GOT3 (cell line): ENCODE data around the gene DNAI1.

Experiments used
- DNase-seq: peaks from one replicate; lab custom pipeline; 2025; ENCODE audit warnings: mixed read lengths; lab: John Stamatoyannopoulos, UW

The DNAI1 gene

DNA sequence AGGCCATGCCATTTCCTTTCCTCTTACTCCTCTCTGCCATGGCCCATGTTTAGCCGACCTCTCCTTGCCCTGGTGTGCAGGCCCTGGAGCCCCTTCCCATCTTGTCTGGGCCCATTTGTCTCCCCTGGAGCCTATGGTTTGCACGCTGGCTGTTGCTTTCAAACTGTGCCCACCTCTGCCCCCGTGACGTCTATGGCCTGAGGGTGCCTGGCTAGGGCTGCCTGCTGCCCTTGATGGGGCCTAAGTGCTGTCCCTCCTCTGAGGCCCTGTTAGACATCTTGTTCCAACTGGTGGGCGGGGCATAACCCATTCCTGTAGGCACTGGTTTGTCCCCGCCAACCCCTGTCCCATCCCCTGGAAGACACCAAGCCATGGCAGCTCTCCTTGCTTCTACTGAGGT lies 86.9 kb downstream of the DNAI1 start:
- DNase-seq = no peak

DNA sequence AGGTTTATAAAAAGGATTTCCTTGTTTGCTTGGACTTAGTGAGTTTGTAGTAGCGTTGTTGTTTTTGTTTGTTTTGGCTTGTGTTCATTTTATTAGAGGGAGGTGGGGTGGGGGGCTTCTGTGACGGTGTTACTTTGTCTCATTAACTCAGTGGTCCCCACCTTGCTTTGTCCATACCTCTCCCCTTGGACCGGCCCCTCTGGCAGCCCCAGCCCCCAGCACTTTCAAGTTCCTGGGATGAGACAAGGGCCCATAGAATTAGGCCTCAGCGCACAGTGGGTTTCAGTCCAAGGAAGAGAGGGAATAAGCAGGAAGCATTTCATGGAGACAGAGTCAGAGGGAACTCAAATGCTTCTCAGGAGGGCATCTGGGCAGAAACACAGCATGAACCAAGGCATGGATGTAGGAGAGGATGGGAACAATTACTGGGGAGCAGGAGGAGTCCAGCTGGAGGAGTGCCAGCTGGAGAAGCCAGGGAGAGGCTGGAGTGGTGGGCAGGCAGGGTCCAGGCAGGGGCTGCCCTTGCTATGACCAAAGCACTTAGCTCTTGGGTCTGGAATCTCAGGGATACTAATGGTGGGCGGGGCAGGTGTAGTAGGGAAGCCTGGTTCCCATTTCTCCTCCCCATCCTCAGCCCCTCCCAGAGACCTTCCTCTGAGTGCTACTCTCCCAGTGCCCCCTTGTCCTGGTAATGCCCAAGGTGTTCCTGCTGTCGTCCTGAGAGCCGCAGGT lies 87.7 kb downstream of the DNAI1 start:
- DNase-seq = no peak

DNA sequence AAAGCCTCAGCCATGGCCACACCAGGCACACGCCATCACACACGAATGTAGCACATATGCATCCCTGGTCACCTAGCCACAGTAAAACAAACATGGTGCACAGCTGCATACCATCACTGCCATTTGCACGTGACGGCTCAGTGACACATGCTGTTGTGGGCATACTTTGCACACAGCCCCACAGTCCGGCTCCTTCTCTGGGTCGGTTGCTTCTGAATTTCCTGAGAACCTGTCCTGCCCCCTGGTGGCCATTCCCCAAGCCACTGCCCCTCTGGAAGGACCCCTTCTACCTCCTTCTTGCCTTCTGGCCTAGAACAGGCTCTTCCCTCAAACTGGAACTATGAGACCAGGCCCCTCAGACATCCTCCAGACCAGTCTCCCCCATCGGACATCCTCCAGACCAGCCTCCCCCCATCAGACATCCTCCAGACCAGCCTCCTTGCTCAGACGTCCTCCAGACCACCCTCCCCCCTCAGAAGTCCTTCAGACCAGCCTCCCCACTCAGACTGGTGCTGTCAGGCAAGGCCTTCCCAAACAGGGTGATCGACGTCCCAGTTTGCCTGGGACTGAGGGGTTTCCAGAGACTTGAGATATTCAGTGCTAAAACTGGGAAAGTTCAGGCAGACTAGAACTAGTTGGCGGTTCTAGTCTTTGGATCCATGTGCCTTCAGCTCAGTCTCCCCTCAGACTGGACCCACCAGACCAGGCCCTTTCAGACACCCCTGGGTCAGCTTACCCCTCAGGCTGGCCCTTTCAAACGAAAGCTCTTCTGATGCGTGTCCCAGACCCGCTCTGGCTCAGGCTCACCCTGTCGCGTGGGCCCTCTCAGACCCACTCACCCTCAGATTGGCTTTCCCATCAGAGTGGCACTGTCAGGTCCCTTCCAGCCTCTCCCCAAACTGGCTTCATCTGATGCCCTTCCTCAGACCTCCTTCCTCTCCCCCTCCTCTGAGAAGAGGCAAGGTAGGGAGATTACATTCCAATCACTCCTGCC lies 88.5 kb downstream of the DNAI1 start:
- DNase-seq = no peak

DNA sequence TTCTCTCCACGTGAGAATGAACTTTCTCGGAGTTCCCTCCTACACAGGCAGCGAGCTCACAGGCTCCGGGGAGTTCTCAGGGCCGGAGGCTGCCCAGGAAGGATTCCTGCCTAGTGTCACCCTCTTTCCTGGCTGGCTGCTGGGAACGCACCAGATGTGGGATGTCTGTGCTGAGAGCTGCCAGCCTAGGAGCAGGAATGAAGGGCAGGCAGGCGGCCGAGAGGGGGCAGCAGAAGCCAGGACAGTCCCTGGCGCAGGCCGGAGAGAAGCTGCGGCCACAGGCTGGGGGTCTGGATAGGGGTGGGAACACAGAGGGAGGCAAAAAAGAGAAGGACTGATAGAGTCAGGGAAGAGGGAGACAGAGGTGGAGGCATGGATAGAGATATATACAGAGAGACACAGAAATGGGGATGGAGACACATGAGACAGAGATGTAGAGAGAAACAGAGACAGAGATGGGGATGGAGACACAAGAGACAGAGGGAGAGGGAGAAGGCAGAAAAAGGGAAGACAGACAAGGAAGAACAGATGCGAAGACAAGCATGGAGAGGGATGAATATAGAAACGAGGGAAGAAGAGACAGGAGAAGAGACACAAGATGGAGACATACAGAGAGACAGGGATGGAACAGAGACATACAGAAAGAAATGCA lies 89.5 kb downstream of the DNAI1 start:
- DNase-seq = no peak

DNA sequence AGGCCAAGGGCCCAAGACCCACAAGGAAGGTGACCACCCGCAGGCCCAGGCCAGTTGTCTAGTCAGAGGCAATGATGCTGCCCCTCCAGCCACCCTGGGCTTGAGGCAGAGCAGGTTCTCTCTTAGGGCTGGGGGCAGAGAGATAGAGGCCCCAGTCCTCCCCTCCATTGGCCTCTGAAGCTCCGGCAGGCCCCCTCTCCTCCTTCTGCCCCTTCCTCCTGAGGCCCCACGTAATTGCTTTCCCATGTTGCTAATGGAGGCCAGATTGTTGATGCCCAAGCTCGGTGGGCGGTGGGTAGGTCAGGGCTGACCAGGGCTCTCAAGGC lies 90.8 kb downstream of the DNAI1 start:
- no peak for DNase-seq

DNA sequence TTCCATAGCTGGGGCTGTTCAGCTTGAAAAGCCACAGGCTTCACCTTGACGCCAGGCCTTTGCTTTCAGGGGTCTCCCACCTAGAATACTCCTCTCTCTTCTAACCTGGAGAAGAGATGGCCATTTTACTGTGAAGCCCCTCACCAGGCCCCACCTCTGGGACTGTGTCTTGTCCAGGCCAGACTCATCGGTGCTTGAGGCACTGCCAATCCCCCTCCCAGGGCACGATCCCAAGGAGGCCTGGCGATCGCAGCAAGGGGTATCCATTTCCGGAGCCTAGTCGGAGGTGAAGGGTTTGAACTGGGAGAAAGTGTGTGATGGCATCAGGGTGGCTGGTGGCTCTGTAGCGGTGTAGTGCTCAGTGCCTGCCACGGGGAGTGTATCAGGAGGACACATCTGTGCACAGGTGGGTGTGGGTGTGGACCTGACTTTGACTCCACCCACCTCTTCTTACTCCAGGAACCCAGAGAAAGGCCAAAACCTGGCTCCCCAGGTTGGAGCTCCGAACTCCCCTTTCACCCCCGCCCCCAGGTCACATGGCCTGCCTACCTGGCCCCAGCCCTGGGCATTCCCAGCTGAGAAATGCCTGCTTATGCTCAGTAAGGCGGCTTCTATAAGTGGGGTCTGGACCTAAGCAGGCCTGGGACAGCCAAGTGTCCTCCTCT lies 91.5 kb downstream of the DNAI1 start:
- DNase-seq = no peak

DNA sequence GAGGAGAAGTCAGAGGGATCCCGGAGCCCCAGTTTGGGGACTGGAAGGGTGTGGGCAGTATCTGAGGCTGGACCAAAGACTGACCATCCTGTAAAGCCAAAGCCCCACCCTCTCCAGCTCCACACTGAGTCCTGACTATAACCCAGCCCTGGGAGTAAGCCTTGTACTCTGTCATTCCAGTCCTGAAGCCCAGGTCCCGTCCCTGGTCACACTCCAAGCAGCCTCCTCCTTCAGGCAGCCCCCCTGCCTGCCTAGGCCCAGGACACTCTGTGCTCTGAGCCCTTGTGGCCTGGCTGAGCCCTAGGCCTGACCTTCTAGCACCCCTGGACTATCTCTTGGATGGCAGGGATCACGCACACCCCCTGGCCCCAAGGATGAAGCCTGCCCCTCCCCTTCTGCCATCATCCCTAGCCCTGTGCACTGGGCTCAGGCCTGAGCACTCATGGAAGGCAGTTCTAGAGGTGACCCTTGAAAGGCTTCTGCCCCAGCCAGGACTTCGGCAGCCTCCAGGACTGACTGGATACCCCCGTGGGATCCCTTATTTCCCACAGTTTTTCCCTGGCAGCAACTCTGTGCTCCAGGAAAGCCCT lies 92.2 kb downstream of the DNAI1 start:
- DNase-seq = no peak

DNA sequence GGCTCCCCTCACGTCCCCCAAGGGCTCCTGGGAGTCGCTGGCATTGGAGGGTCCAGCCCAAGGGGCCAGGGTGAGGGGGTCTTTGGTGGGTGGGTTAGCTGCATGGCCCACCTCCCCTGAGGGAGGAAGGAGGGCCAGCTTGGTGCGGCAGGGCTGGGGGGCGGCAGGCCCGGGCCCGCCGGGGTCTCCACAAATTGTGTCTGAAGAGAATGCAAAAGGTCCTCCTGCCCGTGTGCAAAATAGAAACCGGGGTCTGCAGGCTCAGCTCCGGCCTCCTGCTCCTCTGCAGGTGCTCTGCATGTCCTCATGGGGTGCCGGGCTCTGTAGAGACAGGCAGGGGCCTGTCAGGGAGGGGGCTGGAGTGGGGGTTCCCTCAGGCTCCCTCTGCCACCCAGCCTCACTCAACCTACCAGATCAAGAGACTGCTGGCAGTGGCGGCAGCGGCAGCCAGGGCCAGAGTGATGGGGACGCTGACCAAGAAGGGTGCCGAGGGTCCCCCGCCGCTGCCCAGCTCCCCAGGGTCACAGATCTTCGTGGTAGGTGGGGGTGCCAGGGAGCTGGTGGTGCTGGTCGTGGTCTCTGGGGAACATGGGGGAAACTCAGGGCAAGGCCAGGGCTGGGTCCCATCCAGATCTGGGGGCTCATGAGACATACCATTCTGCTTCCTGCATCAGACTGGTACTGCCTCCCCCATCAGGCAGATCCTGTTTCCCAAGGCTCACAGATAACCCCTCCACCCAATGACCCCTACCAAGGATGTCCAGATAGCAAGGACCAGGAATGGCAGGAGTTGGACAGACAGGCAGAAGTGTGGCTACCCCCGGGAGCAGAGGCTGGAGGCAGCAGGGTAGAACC lies 93.4 kb downstream of the DNAI1 start:
- no peak for DNase-seq

DNA sequence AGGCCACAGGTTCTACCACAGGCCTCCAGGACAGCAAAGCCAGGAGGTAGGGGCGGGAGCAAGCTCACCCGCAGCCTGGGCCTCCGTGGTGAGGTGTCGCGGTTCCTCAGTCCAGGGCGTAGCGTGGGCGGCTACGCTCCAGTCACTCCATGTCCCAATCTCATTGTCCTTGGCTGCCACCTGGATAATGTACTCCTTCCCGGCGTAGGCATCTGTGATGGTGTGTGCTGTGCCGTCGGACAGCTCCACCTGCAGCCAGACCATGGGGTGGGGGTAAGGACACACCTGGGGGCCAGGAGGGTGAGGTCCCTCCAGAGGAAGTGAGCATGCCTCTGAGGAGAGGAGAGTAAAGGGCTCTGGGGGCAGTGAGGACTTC lies 94.0 kb downstream of the DNAI1 start:
- DNase-seq = no peak

DNA sequence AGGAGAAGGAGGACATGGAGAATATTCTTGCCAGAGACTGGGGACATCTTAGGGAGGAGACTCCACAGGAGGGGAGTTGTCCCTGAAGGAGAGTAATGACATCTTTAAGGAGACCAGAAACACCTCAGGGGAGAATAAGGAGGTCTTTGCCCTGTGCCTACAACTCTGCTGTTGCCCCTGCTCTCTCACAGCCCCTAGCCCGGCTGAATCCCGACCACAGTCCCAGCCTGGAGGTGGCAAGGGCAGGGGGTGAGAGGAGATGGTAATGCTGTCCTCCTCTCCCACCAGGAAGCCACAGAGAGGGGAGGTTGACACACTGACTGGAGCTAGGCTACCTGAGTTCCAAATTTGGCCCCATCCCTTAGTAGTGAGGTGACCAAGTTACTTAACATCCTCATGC lies 94.4 kb downstream of the DNAI1 start:
- no peak for DNase-seq

DNA sequence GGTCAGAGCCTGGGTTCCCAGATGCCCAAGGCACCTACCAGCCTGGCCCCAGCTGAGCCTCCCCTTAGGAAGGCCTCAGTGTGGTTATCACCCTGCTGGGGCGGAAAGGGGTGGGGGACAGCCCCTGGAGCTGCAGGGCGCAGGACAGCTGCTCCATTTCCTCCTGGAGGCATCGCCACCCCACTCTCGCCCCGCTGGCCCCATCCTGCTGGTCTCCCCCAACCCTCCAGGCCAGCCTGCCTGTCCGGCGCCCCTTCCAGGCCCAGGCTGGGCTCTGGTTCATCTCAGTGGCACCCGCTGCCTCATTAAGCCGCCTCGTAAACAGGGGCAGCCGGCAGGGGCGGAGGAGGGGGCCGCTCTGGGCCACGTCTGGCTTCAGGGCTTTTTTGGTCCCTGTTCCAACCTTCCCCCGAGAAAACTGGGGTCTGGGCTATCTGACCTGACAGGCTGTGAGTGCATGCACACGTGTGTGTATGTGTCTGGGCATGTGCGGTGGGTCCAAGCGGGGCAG lies 95.0 kb downstream of the DNAI1 start:
- no peak for DNase-seq

DNA sequence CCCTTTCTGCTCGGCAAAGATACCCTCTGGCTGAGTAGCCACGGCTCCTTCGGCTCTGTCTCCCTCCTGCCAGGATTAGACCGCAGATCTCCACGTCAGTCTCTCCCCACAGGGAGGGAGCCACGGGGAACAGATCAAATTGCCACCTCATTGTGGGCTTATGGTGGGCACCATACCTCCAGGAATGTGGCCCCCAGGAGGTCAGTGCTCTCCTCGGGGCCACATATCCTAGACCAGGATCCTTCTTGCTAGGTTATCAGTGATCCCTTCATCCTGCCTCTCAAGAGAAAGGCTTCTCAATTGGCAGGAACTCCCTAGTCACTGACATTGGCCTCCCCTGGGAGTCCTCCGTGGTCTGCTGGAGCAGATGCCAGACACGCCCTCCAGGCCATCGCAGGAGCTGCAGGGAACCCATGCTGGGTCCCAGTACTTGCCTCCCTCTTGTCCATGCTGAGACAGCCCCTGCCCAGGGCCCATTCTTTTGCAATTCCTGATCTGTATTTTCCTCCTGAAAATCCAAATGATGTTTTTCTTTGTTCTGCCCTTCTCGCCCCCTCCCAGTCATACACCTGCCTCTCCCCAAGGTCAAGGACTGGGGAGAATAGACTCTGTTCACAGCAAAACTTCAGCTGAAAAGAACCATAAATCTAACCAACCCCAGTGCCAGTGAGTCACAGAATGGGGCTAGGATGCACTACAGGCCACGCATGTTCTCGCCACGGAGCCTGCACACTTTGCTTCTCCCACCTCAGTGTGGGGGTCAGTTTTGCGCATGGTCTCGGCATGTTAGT lies 95.8 kb downstream of the DNAI1 start:
- no peak for DNase-seq

DNA sequence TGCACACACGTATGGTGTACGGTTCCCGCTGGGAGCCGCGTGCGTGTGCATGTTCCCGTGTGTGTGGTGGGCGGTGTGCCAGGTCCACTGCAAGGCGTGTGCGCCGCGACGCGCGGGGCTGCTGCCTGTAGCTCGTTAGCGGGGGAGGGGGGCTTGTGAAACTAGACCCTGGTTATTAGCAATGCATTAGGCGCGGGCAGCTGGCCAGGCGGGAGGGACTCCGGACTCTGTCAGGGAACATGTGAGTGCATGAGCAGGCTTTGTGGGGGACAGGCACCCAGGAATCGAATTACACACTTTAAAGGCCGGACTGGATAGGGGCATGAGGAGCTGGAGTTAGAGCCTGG lies 96.4 kb downstream of the DNAI1 start:
- no peak for DNase-seq

DNA sequence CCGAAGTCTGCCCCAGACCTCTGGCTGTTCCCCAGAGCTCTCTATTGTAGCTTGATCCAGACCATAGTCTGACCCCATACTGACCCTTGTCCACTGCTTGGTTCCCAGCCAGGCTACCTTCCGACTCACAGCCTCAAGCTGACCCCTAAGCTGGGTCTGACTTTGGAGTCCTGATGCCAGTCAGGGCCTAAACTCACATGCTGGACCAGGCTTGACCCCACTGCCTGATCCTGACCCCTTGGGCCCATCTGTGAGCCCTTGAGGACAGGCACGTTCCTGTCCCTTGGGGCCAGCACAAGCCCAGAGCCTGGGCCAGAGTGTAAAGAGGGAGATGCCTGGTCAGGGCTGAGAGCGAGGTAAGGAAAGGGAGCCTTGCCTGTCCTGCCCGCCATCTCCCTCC lies 96.9 kb downstream of the DNAI1 start:
- DNase-seq = no peak

DNA sequence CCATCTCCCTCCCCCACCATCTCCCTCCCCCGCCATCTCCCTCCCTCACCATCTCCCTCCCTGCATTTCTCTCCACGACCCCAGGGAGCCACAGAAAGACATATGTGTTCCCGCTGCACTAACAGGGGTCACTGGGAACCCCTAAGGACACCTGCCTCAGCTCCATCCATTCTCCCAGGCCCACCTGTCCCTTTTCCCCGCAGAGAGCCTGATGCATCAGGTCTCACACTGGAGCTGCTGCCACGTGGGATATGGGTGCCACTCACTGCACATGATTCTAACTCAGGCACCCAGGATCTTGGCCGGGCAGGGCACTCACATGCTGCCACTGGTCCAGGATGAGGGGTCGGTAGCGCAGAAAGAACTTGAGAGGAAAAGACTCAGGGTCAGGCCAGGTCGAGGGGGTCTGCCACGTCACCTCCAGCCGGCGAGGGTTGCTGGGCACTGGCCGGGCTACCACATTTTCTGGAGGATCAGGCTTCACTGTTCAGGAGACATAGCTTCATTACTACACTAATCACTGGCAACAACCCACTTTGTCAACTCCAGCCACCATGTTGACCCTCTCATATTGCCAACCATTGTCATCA lies 97.4 kb downstream of the DNAI1 start:
- no peak for DNase-seq

DNA sequence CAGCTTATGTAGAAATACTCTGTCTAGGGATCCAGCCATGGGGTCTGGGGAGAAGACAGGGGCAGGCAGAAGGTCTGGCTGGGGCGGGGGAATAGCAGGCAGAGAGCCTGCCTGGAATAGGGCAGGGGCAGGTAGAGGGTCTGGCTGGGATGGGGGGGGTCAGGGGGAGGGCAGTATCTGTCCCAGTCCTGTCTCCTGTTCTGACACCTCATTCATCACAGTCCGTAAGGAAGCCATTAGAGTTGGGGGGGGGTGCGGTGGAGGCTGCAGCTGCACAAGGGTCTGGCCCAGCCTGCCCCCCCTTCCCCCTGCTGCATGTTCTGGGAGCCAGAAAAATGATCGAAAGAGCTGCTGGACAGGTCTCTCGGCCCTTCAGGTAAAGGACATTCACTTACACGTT lies 98.3 kb downstream of the DNAI1 start:
- no peak for DNase-seq

DNA sequence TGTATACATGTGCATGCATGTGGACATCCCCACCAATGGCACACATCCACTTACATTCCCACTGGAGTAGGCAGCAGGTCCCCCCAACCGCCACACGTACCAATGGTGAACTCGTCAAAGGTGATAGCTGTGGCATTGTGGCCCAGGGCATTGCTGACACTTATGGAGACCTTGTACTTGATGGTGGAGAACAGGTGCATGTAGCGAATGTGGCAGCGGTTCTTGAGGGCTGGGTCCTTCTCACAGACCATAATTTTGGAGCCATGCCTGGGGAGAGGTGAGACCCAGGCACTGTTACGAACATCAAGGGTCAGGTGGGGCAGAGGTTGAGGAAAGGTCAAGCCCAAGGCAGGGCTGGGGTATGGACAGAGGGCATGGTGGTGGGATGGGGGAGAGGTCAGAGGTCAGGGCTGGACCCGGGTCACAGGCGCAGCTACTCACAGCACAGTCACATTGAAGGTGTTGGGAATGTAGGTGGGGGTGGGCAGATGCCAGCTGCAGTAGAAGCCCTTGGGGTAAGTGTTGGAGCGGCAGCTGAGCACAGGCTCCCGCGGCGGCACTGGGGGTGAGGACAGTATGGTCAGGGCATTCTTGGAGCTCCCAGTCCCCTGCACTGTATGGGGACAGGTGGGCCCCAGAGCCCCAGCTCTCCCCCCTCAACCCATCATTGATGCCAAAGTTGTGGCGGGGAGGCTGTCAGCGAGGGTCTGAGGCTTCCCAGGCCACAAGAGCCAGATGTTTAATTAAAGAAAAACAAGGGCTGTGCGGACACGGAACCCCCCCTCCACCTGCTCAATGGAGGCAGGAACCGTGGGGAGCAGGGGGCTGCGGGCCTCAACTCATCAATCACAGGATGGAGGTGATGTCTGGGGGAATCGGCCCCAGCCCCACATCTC lies 99.1 kb downstream of the DNAI1 start:
- no peak for DNase-seq

DNA sequence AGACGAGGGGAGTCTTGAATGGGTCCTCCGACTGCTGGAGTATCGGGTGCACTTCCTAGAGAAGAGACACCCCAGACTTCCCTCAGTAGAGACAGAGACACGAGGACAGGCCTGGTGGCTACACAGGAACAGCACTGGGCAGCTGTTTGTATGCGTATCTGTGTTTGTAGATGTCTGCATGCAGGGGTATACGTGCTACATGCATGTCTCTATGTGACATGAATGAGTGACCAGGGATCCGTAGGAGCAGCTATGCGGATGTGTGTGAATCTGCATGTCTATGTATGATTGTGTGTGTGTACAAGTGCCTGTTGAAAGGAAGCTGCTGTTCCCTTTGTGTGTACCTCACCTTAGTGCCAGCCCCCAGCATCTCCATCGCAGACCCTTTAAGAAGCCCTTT lies 99.8 kb downstream of the DNAI1 start:
- no peak for DNase-seq
